ENCODE measurements around the gene SCLY. TPM values are rescaled to one million over a fixed set of nuclear protein-coding genes. Genes with fewer than 3 reads are reported as not detected.

The SCLY gene
- total and polyA plus RNA-seq, 2 of the 13 experiments (the other 11 are each of a cell fraction or from before 2014, with no cell fraction given): 27.9 to 38.6 TPM

DNA sequence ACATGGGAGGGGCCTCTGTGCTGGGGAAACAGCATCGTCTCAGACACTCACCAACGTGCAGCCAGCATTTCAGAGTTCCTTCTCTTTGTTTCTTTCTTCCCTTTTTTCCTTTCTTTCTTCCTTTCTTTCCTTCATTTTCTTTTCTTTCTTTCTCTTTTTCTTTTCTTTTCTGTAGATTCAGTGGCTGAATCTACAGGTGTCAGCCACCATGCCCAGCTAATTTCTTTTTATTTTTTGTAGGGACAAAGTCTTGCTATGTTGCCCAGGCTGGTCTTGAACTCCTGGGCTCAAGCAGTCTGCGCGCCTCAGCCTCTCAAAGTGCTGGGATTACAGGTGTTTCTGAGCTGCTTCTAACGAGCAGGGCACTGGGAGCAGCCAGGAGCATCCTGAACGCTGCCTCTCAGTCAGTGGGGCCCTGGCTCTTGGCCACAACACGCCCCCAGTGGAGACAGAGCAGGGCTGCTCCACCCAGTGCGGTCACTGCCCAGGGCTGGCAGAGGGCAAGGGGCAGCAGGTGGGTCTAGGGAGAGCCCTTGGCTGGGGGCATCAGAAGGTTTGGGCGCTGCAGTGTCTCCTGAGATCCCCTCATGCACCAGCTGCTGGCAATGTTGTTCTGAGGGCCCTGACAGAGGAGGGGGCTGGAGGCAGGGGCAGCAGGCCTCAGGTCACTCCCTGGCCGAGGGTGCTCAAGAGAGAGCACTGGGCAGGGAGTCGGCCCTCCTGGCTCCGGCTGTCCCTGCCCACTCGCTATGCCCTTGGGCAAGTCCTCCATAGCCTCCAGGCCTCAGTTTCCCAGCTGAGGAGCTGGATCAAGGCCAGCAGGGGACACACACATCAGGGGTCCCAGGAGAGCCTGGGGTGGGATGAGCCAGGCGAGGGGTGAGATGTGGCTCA lies 72.9 kb downstream of the SCLY start:
- Histone ChIP-seq H3K4me3 (replicated peaks in 1 of 3; ENCODE audit: insufficient read depth in 1 of 3, low read depth in 2 of 3, low read length in 3 of 3) (no peak overlapping the region), H3K27me3 (ENCODE audit: control insufficient read depth in 1 of 2, insufficient read depth in 2 of 2, low read length in 2 of 2) (peaks cover 1 to 25% of the 10 kb centered on the region in 2 experiments; a peak in 3 of 5 replicates), H3K9me3 (ENCODE audit: low read length) (no peaks in the 10 kb centered on the region), H3K9ac (ENCODE audit: insufficient read depth, low read depth, low read length) (no peak overlapping the region), H3K79me2 (ENCODE audit: insufficient read depth, low read length) (no peaks in the 10 kb centered on the region), H3K27ac (ENCODE audit: extremely low read length, insufficient read depth, low read length) (no peak overlapping the region), H3K36me3 (replicated peaks in 1 of 2; ENCODE audit: control insufficient read depth in 1 of 2, insufficient read depth in 2 of 2, low read length in 2 of 2) (no peaks in the 10 kb centered on the region), H2AFZ (ENCODE audit: low read length) (no peak overlapping the region), H3K4me2 (ENCODE audit: low read depth, low read length) (no peak overlapping the region), H4K20me1 (ENCODE audit: insufficient read depth, low read length) (no peaks in the 10 kb centered on the region), H3K4me1 (ENCODE audit: insufficient read depth, low read length) (peaks cover 26% of the 10 kb centered on the region)
- no peak for FAIRE-seq
- in situ Hi-C loops (cut with HindIII; ENCODE audit: extremely low pct_ligation_motif_present, low pct_unique_long_range_greater_than_20kb) (no loop called here), intact Hi-C loops (cut with micrococcal nuclease; ENCODE audit: unreplicated experiment) (no loop called here)
- DNase-seq (ENCODE audit: low spot score): peak; percentile 31
- ATAC-seq: peak; percentile 69
- CTCF ChIA-PET (ENCODE audit: low intra/inter-chr PET ratio, low total read pairs): no interaction called here
- POLR2A ChIA-PET: no interaction called here
- no TSS peak for BruUV-seq (replicated peaks)
- WGBS (ENCODE audit: low lambda C conversion rate): 24% methylated on average over 7 of the region's 14 CpGs
- TF ChIP-seq STAG1 (CRISPR knock-in tag; IDR thresholded peaks at IDR 0.05) (peak; percentile 37), HNRNPL (IDR thresholded peaks at IDR 0.05; ENCODE audit: low read depth, low read length) (peak; percentile 96), ZNF24 (IDR thresholded peaks at IDR 0.05) (no peak), ZNF703 (CRISPR knock-in tag; IDR thresholded peaks at IDR 0.05; ENCODE audit: borderline replicate concordance) (no peak), ONECUT2 (CRISPR knock-in tag; IDR thresholded peaks at IDR 0.05) (no peak), ZNF777 (CRISPR knock-in tag; IDR thresholded peaks at IDR 0.05) (no peak), SIX1 (CRISPR knock-in tag; IDR thresholded peaks at IDR 0.05; ENCODE audit: borderline replicate concordance) (no peak), NKX3-1 (CRISPR knock-in tag; IDR thresholded peaks at IDR 0.05) (no peak)
- TF ChIP-seq, protein P1, sequence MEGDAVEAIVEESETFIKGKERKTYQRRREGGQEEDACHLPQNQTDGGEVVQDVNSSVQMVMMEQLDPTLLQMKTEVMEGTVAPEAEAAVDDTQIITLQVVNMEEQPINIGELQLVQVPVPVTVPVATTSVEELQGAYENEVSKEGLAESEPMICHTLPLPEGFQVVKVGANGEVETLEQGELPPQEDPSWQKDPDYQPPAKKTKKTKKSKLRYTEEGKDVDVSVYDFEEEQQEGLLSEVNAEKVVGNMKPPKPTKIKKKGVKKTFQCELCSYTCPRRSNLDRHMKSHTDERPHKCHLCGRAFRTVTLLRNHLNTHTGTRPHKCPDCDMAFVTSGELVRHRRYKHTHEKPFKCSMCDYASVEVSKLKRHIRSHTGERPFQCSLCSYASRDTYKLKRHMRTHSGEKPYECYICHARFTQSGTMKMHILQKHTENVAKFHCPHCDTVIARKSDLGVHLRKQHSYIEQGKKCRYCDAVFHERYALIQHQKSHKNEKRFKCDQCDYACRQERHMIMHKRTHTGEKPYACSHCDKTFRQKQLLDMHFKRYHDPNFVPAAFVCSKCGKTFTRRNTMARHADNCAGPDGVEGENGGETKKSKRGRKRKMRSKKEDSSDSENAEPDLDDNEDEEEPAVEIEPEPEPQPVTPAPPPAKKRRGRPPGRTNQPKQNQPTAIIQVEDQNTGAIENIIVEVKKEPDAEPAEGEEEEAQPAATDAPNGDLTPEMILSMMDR (CRISPR knock-in tag; IDR thresholded peaks at IDR 0.05): peak; percentile 38
- TF ChIP-seq, protein P2, sequence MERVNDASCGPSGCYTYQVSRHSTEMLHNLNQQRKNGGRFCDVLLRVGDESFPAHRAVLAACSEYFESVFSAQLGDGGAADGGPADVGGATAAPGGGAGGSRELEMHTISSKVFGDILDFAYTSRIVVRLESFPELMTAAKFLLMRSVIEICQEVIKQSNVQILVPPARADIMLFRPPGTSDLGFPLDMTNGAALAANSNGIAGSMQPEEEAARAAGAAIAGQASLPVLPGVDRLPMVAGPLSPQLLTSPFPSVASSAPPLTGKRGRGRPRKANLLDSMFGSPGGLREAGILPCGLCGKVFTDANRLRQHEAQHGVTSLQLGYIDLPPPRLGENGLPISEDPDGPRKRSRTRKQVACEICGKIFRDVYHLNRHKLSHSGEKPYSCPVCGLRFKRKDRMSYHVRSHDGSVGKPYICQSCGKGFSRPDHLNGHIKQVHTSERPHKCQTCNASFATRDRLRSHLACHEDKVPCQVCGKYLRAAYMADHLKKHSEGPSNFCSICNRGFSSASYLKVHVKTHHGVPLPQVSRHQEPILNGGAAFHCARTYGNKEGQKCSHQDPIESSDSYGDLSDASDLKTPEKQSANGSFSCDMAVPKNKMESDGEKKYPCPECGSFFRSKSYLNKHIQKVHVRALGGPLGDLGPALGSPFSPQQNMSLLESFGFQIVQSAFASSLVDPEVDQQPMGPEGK (CRISPR knock-in tag; IDR thresholded peaks at IDR 0.05): peak; percentile 20; the same call in 1 of the 2 replicates
- TF ChIP-seq, protein P3, sequence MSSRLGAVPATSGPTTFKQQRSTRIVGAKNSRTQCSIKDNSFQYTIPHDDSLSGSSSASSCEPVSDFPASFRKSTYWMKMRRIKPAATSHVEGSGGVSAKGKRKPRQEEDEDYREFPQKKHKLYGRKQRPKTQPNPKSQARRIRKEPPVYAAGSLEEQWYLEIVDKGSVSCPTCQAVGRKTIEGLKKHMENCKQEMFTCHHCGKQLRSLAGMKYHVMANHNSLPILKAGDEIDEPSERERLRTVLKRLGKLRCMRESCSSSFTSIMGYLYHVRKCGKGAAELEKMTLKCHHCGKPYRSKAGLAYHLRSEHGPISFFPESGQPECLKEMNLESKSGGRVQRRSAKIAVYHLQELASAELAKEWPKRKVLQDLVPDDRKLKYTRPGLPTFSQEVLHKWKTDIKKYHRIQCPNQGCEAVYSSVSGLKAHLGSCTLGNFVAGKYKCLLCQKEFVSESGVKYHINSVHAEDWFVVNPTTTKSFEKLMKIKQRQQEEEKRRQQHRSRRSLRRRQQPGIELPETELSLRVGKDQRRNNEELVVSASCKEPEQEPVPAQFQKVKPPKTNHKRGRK (CRISPR knock-in tag; IDR thresholded peaks at IDR 0.05): no peak
